HFF-Myc (cell line): ENCODE data around the gene BRAT1.
A peak's percentile ranks its signal among the peaks of the same experiment; 100 is the strongest.
"Not testable (repeated sequence)": the region's sequence is repeated elsewhere in the genome, so short reads cannot be mapped to it uniquely, and the experiment has no call there.

ENCODE experiments used
- DNase-seq: peaks from one replicate; pipeline ENCODE4 v3.0.0-alpha.2; 2011; ENCODE audit warnings: low read depth; ENCODE audit errors: extremely low read depth
- H3K4me3 ChIP-seq: replicated peaks from 2 replicates; pipeline ENCODE4 v1.5.1; 2011; ENCODE audit warnings: low read depth, mild to moderate bottlenecking, control low read depth, low read length
- TF ChIP-seq, protein P1 (sequence below): IDR thresholded peaks from 2 replicates; pipeline ENCODE4 v1.5.1; 2012; ENCODE audit warnings: mild to moderate bottlenecking, low read depth, low read length, control low read depth; ENCODE audit errors: missing control alignments

BRAT1 gene

DNA sequence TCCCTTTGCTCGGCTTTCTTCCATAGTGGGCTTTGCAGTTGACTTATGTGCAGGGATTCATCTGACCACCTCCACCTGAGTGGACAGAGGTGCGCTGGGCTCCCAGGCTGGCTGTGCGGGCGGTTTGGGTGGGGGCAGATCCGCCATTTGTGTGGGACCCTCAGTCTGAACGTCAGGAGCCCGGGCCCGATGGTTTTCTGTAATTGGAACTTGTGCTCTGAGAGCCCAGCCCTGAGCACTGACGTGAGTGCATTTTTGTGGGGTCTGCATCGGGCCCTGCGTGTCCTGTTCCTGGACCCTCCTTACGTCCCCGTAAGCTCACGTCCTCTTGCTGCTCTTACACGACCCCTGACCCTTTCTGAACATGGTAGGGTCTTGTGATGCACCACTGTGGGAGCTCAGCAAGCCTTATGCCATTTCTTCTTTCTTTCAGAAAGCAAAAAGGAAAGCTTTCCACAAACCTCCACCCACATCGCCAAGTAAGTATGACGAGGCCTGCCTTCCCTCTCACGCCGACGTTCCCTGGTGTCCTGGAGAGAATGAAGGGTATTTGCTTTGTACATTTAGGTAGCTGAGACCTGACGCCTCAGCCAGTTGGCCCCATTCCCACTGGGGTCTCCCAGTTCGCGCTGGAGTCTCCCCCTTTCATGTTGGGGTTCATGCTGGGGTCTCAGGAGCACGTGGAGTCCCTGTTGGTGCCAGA lies 13.3 kb upstream of the BRAT1 start:
- TF ChIP-seq, protein P1, sequence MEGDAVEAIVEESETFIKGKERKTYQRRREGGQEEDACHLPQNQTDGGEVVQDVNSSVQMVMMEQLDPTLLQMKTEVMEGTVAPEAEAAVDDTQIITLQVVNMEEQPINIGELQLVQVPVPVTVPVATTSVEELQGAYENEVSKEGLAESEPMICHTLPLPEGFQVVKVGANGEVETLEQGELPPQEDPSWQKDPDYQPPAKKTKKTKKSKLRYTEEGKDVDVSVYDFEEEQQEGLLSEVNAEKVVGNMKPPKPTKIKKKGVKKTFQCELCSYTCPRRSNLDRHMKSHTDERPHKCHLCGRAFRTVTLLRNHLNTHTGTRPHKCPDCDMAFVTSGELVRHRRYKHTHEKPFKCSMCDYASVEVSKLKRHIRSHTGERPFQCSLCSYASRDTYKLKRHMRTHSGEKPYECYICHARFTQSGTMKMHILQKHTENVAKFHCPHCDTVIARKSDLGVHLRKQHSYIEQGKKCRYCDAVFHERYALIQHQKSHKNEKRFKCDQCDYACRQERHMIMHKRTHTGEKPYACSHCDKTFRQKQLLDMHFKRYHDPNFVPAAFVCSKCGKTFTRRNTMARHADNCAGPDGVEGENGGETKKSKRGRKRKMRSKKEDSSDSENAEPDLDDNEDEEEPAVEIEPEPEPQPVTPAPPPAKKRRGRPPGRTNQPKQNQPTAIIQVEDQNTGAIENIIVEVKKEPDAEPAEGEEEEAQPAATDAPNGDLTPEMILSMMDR, result no peak
- DNase-seq, result no peak
- H3K4me3 ChIP-seq, result no peak overlapping the region

DNA sequence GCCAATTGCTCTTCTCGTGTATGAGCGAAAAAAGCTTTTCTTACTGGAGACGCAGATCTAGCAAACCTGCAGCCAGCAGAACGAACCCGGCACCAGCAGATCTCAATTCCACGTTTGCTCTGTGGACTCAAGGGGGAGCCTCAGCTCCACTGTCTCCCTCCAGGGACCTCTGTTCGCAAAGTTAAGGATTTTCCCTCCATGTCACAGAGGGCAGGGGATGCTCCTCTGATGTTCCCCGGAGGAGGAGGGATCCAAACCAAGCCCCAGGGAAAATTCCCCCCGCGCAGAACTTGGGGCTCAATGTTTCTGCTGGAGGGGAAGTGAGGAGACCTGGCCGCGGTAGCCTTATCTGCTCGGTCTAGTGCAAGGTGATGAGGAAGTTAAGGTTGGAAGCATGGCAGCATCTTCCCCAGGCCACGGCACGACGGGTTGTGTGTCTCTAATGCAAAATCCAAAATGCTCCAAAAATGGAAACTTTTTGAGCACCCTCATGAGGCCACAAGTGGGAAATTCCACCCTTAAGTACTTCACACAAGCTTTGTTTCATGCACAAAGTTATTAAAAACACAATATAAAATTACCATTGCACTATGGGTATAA lies 12.5 kb upstream of the BRAT1 start:
- DNase-seq, result no peak
- TF ChIP-seq, protein P1, result peak; percentile 59
- no peak overlapping the region for H3K4me3 ChIP-seq

DNA sequence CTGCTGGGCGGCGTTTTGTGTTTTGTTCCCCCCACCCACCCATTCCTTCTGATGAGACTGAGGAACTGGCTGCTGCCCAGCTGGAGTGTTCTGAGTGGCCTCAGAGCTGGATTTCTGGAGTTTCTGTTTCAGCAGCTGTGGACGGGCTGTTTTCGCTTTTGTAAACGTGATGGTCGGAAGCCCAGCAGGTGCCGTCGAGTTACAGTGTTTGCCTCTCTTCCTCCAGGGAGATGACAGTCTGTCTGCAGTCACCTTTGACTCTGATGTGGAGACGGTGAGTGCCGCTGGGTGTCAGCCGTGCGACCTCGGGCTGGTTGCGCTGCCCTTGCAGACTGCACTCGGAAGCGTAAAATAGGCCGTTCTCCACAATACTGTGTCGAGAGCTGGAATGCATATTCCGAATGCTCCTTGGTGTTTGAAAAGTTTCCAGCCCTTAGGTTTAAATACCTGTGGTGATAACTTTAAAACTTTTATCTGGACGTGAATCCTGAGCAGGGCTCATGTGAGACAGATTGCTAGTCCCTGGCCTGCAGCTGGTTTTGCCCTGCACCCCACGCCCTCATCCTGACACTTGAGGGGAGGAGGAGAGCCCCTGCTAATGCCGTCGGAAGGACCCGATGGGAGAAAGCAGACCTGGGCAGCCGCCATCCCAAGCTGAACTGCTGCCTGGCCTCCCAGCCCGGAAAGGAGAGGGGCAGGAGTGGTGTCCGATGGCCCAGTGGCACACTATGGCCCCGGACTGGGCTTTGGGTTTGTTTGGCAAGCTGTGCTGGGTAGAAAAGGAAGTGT lies 11.8 kb upstream of the BRAT1 start:
- no peak overlapping the region for H3K4me3 ChIP-seq
- DNase-seq, result no peak

GRCh38 chr7:2566348-2566889 lies 11.1 kb upstream of the BRAT1 start:
- no peak for DNase-seq
- H3K4me3 ChIP-seq, result no peak overlapping the region
- TF ChIP-seq, protein P1, result no peak

More for the DNA sequence above, 11.8 kb upstream of the BRAT1 start:
- TF ChIP-seq, protein P1, result no peak

DNA sequence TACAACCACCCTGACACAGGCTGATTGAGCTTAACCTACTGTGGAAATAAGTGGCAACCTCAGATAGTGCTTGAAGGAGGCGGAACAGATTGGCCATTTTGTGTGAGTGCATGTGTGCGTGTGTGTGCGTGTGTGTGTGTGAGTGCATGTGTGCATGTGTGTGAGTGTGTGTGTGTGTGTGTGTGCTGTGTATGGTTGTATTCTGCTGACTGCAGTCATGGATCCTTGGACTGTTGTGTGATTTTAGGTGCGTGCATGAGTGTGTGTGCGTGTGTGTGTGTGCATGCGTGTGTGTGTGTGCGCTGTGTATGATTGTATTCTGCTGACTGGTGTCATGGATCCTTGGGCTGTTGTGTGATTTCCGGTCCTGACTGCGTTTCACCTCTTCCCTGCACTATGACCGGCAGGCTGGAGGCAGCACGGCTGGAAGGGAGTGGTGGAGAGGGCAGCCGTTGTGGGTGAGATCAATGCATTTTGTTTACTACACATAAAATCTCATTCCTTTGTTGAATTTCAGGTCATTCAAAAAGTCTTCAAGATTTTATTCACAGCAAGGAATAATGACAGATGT lies 9.7 kb upstream of the BRAT1 start:
- no peak overlapping the region for H3K4me3 ChIP-seq
- no peak for DNase-seq
- TF ChIP-seq, protein P1, result no peak

DNA sequence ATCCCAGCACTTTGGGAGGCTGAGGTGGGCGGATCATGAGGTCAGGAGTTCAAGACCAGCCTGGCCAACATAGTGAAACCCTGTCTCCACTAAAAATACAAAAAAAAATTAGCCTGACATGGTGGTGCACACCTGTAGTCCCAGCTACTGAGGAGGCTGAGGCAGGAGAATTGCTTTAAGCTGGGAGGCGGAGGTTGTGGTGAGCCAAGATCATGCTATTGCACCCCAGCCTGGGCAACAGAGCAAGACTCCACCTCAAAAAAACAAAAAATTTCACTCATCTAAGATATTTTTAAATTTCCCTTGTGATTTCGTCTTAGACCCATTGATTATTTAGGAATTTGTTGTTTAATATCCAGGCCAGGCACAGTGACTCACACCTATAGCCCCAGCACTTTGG lies 8.6 kb upstream of the BRAT1 start:
- DNase-seq, H3K4me3 ChIP-seq: not testable (repeated sequence)
